Mucosa of descending colon (tissue), 3 donors: Measurements from ENCODE around the gene SOX13. TPM values are rescaled to one million over a fixed set of nuclear protein-coding genes. Genes with fewer than 3 reads are reported as not detected.

Source experiments
- ATAC-seq: fragments of 200-7000 bp; cut with Tn5 transposase; one replicate; pipeline ENCODE4 v1.9.1; 2020; ENCODE audit warnings: mild to moderate bottlenecking, moderate library complexity
- DNase-seq, 3 donors: peaks; one replicate each; pipeline ENCODE4 v3.0.0-alpha.2; 2020
- H3K36me3 ChIP-seq: fragments of 200-600 bp; one replicate; pipeline ENCODE4 v1.8.0; 2021; ENCODE audit warnings: low read depth, mild to moderate bottlenecking
- H3K4me1 ChIP-seq: fragments of 200-600 bp; one replicate; pipeline ENCODE4 v1.8.0; 2021; ENCODE audit warnings: low read depth, mild to moderate bottlenecking
- H3K4me3 ChIP-seq: fragments of 200-600 bp; one replicate; pipeline ENCODE4 v1.8.0; 2021; ENCODE audit warnings: mild to moderate bottlenecking
- H3K9me3 ChIP-seq: fragments of 200-600 bp; one replicate; pipeline ENCODE4 v1.8.0; 2021; ENCODE audit warnings: mild to moderate bottlenecking
- intact Hi-C, 2 donors: fragments of 100-400 bp; cut with DNase I in 1 of 2; cut with micrococcal nuclease in 1 of 2; formaldehyde crosslinking; loops; one replicate each; pipeline versions ENCODE4 v1.11.0 to v1.11.1; 2022; cut with DNase I, micrococcal nuclease
- total RNA-seq, 3 donors: library from RNA; stranded (reverse); fragmentation: NEBNext Ultra II Directional in 2 of 3; extraction: Animal tissue kit (Norgen Biotek cat#: 25700) in 2 of 3; gene quantifications; one replicate each; pipeline versions ENCODE4 v1.2.1 to v1.2.4, GENCODE V29; 2021 to 2023
- TF ChIP-seq, protein P1 (sequence below): fragments of 200-600 bp; IDR thresholded peaks from one replicate; pipeline ENCODE4 v1.8.0; 2022; ENCODE audit warnings: antibody characterized with exemption, mild to moderate bottlenecking
- donor health status: DM: no; HTN: no; CAD: no; lungs with moderate emphysema.
- donor health status: DM: no; HTN: no; CAD: no.
- donor health status: DM: no; HTN: yes; CAD: no.

The SOX13 gene
- total RNA-seq, 3 donors from 2014 or later, result 39.8 to 69.2 (median 40.7) TPM

DNA sequence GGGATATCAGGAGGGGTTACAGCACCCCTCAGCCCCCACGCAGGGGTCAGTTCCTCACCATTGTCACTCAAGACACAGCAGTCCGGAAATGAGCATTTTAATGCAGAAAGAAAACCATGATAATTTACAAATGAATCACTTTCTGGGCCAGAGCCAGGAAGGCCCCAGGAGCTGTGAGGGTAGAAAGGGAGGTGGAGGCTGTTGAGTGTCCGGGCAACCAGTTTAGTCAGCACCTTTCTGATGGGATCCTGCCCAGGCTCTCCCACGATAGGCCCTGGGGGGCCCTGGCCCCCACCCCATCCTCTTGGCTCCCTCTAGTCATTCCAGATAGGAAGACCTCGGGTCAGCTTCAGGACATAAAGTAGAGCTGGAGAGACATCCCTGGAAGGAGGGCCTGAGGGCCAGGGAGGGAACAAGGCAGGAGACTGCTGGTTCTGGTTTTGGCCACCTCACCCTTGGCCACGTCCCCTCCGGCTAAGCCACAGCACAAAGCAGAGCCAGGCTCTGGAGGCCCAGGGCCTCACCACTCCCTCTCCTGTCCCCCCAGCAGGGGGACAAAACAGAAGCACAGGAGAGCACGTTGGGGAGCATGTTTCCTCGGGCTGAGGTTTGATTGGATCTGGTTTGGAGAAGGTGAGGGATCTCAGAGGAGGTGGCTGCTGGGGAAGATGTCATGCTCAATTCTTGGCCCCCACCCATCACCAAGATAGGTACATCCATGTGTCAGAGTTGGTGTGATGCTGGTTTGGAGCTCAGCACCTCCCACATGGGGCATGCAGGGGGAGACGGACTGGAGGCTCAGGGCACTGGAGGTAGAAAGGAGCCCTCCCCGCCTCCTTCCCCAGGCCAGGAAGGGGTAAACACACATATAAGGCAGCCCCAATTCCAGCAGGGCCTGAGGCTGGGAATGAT, 58.3 kb downstream of the SOX13 start:
- no peak overlapping the region for H3K4me3 ChIP-seq
- no peaks in the 10 kb centered on the region for H3K36me3 ChIP-seq
- DNase-seq (no peak), ATAC-seq (no peak)
- no peaks in the 10 kb centered on the region for H3K4me1 ChIP-seq
- TF ChIP-seq, protein P1, sequence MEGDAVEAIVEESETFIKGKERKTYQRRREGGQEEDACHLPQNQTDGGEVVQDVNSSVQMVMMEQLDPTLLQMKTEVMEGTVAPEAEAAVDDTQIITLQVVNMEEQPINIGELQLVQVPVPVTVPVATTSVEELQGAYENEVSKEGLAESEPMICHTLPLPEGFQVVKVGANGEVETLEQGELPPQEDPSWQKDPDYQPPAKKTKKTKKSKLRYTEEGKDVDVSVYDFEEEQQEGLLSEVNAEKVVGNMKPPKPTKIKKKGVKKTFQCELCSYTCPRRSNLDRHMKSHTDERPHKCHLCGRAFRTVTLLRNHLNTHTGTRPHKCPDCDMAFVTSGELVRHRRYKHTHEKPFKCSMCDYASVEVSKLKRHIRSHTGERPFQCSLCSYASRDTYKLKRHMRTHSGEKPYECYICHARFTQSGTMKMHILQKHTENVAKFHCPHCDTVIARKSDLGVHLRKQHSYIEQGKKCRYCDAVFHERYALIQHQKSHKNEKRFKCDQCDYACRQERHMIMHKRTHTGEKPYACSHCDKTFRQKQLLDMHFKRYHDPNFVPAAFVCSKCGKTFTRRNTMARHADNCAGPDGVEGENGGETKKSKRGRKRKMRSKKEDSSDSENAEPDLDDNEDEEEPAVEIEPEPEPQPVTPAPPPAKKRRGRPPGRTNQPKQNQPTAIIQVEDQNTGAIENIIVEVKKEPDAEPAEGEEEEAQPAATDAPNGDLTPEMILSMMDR, result no peak
- H3K9me3 ChIP-seq, result no peaks in the 10 kb centered on the region
- intact Hi-C loops, result no loop called here

DNA sequence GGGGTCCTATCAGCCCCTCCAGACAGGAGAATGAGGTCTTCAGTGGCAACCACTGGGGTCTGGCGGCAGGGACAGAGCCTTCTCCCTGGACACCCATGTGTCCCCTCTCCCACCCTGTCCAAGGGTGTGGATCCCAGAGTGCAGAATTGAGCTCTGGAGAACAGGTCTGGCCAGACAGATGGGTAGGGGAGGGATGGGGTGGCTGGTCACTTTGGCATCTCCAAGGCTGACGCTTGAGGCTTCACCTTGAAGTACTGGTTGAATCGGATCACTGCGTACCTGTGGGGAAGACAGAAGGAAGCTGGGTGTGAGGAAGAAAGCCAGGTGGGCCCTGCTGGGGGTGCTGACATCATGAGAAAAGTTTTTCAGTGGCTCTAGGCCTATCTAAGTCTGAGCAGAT, 59.1 kb downstream of the SOX13 start:
- Histone ChIP-seq H3K9me3 (no peaks in the 10 kb centered on the region), H3K4me1 (no peaks in the 10 kb centered on the region), H3K36me3 (no peaks in the 10 kb centered on the region), H3K4me3 (no peak overlapping the region)
- intact Hi-C loops, result no loop called here
- DNase-seq (no peak), ATAC-seq (no peak)
- TF ChIP-seq, protein P1, result no peak

DNA sequence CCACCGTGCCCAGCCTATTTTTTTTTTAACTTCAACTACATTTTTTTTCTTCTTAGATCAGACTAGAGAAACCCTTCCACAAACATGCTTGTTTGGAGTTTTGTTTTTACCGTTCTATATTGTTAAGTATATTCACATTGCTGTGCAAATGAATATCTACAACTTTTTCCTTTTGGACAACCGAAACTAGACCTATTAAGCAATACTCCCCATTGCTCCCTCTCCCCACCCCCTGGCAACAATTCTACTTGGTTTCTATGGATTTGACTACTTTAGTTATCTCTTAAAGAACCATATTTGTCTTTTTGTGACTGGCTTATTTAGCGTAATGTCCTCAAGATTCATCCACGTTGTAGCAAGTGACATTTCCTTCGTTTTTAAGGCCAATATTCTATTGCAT, 59.8 kb downstream of the SOX13 start:
- intact Hi-C loops, result no loop called here
- TF ChIP-seq, protein P1, result no peak
- no peak for DNase-seq
- H3K36me3 ChIP-seq, result no peaks in the 10 kb centered on the region
- no peak overlapping the region for H3K4me3 ChIP-seq
- no peaks in the 10 kb centered on the region for H3K4me1 ChIP-seq
- no peak for ATAC-seq
- no peaks in the 10 kb centered on the region for H3K9me3 ChIP-seq

DNA sequence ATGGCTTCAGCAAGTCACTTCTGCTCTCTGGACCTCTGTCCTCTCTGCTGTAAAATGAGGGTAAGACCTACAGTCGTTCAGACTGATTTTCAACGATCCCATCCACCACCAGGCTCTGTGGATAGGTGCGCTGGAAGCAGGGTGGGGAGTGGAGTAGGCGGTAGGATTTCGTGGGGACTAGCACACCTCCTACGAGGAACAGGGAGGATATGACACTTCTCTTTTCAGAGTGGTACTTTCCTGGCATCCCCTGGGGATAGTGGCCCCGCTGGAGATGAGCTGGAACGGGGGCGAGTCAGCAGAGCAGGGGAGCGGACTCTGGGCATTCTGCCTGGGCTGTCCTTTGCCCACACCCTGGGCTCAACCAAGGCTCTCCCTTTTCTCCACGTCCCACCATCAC, 61.2 kb downstream of the SOX13 start:
- ATAC-seq (no peak), DNase-seq (no peak)
- Histone ChIP-seq H3K4me1 (no peaks in the 10 kb centered on the region), H3K4me3 (no peak overlapping the region), H3K9me3 (no peaks in the 10 kb centered on the region), H3K36me3 (no peaks in the 10 kb centered on the region)
- intact Hi-C loops, result no loop called here
- TF ChIP-seq, protein P1, result no peak

DNA sequence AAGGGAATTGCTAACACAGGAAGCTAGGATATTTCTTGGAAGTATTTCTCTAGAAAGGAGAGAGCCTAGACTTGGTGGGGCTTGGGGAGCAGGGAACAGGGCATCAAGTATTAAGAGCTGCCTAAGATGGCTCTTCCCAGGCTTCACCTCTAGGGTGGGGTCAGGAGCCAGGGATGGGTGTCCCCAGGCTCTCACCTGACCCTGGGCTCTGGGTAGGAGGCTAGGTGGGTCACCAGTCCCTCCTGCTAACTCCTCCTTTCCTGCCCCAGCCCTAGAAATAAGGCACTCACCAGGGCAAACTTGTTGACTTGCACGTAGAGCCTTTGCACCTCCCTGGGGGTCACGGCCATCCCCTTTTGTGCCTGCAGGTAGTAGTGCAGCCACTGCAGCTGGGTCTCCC, 63.9 kb downstream of the SOX13 start:
- Histone ChIP-seq H3K4me3 (no peak overlapping the region), H3K9me3 (no peaks in the 10 kb centered on the region), H3K4me1 (no peaks in the 10 kb centered on the region), H3K36me3 (no peaks in the 10 kb centered on the region)
- ATAC-seq (no peak), DNase-seq (no peak)
- intact Hi-C loops, result no loop called here
- TF ChIP-seq, protein P1, result no peak
